Breast epithelium (tissue), 3 donors: ENCODE measurements around the gene PRDM15.

Experiments
- POLR2A ChIP-seq: fragments of 450-650 bp; IDR thresholded peaks from one replicate; pipeline ENCODE4 v1.6.1; 2016; ENCODE audit warnings: antibody characterized with exemption, mild to moderate bottlenecking, moderate library complexity
- POLR2AphosphoS5 ChIP-seq, 3 donors: sonication (generic); formaldehyde crosslinking; IDR thresholded peaks; one replicate each; pipeline ENCODE4 v1.6.1; 2017; ENCODE audit warnings: antibody characterized with exemption in 3 of 3
- TF ChIP-seq, protein P1 (sequence below), 3 donors: fragments of 450-650 bp; IDR thresholded peaks; one replicate each; pipeline ENCODE4 v1.5.1; 2016 to 2017; ENCODE audit warnings: antibody characterized with exemption in 3 of 3, mild to moderate bottlenecking in 3 of 3, moderate library complexity in 3 of 3

DNA sequence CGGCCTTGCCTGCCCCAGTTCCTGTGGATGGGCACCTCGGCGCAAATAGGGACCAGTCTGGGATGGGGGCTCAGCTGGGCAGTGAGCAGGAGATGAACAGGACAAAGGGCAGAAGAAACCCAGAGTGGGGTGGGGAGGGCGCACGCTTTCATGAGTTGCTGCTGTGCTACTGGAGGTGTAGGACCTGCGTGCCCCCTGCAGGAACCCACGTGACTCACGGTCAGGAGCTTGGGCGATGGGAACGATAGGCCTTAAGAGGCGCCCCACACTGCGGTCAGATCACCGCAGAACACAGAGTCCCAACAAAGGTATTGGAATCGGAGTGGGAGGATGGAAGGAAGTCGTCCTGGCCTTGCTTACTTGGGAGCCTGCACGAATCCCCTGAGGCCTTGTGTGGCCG is 17.2 kb downstream of the PRDM15 start:
- no peak for TF ChIP-seq POLR2AphosphoS5 (IDR thresholded peaks at IDR 0.05)
- TF ChIP-seq POLR2A: no peak
- TF ChIP-seq, protein P1, sequence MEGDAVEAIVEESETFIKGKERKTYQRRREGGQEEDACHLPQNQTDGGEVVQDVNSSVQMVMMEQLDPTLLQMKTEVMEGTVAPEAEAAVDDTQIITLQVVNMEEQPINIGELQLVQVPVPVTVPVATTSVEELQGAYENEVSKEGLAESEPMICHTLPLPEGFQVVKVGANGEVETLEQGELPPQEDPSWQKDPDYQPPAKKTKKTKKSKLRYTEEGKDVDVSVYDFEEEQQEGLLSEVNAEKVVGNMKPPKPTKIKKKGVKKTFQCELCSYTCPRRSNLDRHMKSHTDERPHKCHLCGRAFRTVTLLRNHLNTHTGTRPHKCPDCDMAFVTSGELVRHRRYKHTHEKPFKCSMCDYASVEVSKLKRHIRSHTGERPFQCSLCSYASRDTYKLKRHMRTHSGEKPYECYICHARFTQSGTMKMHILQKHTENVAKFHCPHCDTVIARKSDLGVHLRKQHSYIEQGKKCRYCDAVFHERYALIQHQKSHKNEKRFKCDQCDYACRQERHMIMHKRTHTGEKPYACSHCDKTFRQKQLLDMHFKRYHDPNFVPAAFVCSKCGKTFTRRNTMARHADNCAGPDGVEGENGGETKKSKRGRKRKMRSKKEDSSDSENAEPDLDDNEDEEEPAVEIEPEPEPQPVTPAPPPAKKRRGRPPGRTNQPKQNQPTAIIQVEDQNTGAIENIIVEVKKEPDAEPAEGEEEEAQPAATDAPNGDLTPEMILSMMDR (IDR thresholded peaks at IDR 0.05): no peak
